Measurements from ENCODE around the gene PKLR.

The PKLR gene

DNA sequence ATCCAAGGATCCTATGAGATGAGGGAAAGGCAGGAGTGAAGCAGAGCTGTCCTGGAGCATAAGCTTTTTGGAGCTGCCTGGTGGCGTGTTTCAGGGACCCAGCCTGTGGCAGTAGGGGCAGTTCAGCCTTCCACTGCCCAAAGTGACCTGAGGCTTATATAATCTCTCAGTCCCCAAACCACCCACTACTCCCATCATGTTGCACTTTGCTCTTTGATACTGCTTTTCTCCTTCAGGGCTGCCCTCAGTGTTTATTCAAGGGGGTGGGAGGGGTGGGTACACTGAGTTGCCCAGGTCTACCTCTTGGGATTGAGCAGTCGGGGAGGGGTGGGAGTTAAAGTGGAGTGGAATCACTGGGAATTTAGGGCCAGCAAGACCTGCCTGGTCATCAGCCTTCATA lies 14.7 kb downstream of the PKLR start:
- no peak for DNase-seq (ENCODE audit: low read depth in 2 of 3, low spot score in 1 of 3)

DNA sequence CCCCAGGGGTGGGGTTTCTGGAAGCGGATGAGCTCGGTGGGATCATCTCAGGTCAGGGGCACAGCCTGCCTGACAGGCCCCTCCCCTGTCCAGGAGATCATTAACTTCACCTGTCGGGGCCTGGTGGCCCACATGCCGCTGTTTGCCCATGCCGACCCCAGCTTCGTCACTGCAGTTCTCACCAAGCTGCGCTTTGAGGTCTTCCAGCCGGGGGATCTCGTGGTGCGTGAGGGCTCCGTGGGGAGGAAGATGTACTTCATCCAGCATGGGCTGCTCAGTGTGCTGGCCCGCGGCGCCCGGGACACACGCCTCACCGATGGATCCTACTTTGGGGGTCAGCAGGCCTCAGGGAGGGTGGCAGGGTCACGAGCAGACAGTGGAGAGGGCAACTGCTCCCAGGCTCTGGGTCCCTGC lies 15.6 kb downstream of the PKLR start:
- DNase-seq (ENCODE audit: low read depth in 2 of 3, low spot score in 1 of 3) = no peak

DNA sequence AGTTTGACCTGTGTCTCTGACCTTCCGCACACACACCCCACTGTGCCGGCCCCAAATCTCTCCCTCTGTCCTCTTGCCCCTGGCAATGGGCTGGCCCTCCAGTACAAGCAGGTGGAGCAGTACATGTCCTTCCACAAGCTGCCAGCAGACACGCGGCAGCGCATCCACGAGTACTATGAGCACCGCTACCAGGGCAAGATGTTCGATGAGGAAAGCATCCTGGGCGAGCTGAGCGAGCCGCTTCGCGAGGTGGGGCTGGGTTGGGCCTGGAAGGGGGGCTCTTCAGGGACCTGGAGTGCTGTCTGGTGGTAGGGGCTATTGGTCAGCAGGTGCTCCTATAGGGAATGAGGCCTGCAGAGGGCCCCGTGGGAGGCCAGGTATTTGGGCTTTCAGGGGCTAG lies 16.2 kb downstream of the PKLR start:
- no peak for DNase-seq (ENCODE audit: low read depth in 2 of 3, low spot score in 1 of 3)

DNA sequence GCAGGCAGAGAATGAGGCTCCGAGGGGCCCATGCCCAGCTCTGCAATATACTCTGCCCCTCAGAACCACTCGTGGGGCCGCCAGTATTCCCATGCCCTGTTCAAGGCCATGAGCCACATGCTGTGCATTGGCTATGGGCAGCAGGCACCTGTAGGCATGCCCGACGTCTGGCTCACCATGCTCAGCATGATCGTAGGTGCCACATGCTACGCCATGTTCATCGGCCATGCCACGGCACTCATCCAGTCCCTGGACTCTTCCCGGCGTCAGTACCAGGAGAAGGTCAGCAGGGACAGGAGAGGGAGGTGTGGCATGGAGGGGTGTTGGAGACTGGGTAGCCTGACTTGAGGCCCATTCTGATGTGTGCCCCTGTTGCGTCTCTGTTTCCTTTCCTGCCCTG lies 16.8 kb downstream of the PKLR start:
- DNase-seq (ENCODE audit: low read depth in 2 of 3, low spot score in 1 of 3) = no peak

DNA sequence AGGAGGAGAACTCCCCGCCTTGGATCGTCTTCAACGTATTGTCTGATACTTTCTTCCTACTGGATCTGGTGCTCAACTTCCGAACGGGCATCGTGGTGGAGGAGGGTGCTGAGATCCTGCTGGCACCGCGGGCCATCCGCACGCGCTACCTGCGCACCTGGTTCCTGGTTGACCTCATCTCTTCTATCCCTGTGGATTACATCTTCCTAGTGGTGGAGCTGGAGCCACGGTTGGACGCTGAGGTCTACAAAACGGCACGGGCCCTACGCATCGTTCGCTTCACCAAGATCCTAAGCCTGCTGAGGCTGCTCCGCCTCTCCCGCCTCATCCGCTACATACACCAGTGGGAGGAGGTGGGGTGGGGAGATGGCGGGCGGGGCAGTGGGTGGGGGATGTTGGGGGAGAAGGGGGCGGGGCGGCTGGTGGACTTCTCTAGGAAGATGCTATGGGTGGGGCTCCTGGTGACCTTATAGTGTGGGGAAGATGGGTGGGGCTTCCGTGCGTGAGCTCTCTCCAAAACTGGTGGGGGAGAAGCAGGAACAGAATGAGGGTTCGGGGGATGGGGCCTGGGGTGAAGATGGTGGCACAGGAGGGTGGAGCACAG lies 18.6 kb downstream of the PKLR start:
- no peak for DNase-seq (ENCODE audit: low read depth in 2 of 3, low spot score in 1 of 3)

DNA sequence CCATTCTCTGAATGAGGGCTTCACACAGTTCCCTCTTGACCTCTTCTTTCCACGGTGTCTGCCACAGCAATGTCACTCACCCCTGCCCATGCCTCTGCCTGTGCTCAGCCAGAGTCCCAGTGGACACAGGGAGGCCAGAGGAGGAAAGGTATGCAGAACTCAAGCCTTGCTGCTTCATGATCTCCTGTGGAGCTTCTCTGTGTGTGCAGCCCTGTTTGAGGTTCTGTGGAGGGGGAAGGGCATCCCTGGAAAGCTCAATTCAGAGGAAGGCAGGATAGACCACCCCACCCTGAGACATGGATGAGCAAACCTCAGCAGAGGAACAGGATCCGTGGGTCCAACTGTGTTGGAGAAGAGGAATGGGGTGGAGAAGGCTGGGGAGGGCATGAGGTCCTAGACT lies 22.0 kb downstream of the PKLR start:
- DNase-seq (ENCODE audit: low read depth in 2 of 3, low spot score in 1 of 3) = no peak

DNA sequence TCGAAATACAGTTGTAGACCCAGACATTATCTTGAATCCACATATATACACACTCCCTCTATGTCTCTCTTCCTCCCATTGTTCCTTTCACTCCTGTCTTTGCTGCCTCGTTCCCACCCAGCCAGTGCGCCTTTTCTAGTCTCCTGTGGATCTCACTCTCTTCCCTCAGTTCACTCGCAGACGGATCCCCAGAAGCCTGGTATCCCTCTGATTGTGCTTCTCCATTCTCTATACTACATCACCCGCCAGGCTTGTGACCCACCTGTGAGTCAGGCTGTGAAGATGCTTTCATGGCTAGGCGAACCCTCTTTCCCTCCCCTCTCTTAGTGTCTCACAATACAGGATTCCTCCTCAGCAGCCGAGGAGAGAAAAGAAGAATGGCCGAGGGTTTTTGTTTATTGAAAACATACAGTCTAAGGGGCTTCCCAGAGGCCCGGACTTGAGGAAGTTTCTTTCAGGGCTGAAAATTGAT lies 22.5 kb downstream of the PKLR start:
- no peak for DNase-seq (ENCODE audit: low read depth in 2 of 3, low spot score in 1 of 3)

DNA sequence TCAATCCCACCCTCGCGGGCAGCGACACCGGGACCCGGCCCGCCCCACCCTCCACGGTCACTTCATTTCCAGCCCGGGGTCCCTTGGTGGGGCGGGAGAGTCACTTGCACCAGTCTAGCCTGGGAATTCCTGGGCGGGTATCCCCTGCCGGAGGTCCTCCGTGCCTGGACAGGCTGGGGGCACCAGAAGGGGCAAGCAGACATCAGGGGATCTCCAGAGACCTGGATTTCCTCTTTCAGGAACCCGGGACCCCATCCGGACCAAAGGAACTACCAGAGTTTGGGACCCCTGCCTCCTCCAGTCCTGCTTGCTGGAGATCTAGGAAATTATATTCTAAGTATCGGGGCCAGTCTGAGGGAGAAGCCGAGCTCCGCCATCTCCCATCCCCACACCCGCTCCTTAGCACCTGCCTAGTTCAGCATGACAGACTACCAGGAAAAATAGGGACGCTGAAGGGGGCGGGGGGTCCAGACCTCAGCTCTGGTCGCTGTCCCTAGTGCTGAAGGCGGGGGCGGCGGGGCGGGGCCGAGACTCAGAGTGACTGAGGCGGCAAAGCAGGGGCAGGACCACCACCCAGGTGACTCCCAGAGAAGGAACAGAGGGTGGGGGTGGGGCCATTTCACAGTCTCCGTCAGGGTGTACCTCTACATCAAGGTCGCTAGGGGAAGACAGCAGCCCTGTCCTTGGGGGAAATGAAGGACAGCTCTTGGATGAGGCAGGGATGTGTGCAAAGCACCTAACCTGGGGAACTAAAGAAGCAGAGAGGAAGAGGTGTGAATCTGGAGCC lies 23.1 kb downstream of the PKLR start:
- DNase-seq (ENCODE audit: low read depth in 2 of 3, low spot score in 1 of 3) = peak; percentile 54 to 82 (median 63)

DNA sequence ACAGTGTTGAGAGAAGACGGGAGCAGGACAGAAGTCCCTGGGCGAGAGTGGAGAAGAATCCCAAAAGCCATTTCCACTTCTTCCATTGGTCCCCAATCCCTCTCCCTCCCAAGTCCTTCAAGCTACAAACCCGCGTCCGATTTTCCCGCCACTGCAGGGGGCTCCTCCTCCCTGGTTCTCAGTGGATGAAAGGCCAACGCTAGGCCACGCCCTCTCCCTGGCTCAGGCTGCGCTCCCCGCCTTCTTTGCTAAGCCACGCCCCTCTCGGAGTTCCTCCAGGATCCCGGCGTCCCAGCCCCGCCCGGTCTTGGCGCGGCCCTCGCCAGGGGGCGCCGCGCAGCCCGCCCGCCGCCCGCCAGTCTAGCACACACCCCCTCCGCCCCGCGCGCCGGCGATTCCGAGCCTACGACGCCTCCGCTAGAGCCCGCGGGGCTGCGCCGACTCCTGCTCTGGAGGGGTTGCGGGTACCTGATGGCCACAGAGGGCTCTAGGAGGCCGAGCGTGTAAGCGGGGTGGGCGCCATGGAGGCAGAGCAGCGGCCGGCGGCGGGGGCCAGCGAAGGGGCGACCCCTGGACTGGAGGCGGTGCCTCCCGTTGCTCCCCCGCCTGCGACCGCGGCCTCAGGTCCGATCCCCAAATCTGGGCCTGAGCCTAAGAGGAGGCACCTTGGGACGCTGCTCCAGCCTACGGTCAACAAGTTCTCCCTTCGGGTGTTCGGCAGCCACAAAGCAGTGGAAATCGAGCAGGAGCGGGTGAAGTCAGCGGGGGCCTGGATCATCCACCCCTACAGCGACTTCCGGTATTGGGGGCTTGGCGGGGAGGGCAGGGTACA lies 24.0 kb downstream of the PKLR start, which contains the start of gene HCN3:
TSS of gene HCN3 (plus strand) at position 394 of the 832 bp plus-strand sequence. CDS start at position 522, 128 bp downstream.
- peak; percentile 91 to 97 (median 96) for DNase-seq (ENCODE audit: low read depth in 2 of 3, low spot score in 1 of 3)

DNA sequence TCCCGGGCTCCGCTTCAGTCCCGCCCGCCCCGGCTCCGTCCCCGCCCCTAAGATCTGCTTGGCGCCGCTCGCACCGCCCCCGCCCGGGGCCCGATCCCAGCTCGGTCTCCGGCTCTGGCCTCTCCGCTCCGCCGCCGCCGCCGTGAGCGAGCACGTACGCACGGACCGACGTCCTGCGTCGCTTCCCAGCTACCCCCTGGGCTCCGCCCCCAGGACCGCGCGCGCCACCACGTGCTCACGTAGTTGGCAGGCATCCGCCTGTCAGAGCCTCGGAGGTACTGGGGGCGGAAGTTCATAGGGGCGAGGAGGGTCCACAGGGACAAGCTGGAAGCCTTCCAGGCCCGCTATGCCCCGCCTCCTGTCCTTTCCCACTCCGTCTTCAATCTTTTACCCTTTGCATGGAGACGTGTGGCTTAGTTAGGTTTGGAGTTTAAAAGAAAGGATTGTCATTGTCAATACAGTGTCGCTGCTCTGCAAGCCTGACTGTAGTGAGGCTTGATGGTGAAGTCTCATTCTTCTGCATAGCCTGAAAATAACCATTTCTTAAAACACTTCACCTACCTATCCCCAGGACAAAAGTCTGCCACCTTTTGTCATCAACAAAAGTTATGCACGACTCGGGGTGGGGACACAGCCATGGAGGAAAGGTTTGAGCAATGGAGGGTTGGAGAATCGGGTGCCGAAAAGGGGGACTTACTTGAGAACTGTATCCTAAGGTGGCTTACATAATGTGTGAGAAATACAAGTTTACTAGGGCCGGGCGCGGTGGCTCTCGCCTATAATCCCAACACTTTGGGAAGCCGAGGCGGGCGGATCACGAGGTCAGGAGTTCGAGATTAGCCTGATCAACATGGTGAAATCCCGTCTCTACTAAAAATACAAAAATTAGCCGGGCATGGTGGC lies 27.6 kb downstream of the PKLR start, which contains the start of gene CLK2:
TSS of gene CLK2 (minus strand) at position 162 of the 903 bp plus-strand sequence. CDS start 2,527 bp downstream, outside the sequence.
- peak; percentile 91 to 98 (median 93) for DNase-seq (ENCODE audit: low read depth in 2 of 3, low spot score in 1 of 3)

DNA sequence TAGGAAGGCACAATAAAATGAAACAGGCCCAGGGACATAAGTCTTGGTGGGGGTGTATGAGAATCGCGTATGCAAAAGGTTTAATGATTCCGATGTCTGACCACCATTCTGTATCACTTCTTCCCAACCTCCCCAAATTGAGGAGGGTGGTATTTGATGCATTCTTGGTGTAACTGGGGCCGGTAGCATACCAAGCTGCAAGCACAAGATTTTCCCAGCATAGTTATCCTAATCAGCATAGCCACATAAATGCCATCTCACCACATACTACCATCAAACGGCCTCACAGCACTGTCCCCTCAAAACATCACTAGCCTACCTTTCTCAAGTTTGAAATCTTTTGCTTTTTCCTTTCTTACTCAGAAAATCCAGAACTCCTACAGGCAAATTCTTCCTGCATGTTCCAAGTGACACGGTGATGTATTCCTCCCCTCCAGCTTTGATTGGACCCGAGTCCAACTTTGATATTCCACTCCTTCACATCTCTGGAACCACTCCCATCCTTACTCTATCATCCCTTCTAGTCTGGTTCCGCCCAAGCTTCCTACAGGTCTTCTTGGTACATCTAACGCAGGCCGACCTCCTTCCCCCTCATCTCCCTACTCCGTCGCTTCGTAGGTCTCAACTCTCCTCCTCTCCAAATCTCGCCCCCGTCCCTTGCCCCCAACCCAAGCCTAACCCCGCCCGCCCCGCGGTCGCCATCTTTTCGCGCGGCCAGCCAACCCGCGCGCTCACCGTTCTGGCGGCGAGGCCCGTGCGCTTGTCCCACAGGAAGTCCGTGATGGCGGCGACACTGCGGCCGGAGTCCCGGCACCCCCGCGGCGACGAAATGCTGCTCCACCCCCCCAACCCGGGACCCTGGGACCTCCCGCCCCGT lies 28.5 kb downstream of the PKLR start:
- DNase-seq (ENCODE audit: low read depth in 2 of 3, low spot score in 1 of 3) = peak in 1 of 3 donors; percentile 46

DNA sequence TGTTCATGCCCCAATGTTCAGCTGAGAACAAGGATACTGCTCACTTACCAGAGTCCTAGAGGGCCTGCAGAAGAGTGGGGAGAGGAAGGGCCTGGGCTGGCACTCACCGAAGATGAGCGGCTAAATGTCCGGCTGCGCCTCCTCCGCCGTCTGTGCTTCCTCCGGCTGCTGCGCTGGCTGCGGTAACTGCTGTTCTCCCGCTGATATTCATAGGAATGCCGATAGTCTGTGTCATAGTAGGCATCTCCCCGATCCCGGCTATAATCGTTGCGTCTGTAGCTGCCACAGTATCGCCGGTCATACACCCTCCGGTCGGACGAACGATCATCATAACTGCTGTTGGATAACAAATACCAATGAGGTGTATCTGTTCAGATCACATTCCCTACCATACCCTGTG lies 31.9 kb downstream of the PKLR start:
- DNase-seq (ENCODE audit: low read depth in 2 of 3, low spot score in 1 of 3) = no peak

DNA sequence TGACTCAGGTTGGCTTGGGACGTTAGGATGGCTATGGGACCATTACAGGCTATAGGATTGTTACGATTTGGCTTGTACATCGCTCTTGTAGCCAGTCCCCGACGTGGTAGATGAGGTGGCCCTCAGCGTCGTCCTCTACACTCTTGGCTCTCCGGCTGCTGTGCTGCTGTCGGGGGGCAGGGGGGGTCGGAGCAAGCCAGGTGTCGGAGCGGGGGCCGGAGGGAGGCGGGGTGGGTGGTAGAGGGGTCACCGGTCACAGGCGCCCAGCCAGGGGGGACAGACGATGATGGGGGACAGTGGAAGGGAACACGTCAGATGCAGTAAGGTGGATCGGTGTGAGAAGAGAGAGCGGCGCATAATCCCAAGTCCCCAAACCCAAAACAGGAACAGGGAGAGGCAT lies 32.6 kb downstream of the PKLR start:
- no peak for DNase-seq (ENCODE audit: low read depth in 2 of 3, low spot score in 1 of 3)

DNA sequence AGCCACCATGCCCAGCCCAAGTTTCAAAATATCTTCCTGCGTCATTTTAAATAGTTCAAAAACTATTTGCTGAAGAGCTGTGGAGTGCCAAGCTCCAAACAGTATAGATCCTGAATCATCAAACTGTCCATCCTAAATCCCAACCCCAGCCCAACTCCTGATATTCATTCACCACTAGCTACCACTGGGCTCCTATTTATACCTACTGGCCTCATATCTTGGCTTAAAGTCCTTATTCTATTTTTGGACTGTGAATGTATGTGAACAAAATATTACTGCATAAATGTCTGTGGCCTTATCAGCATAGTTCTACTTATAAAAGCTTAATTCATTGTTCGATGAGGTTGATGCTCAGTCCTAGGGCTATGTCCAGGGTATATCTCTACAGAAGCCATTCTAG lies 33.9 kb downstream of the PKLR start:
- DNase-seq (ENCODE audit: low read depth in 2 of 3, low spot score in 1 of 3) = no peak

DNA sequence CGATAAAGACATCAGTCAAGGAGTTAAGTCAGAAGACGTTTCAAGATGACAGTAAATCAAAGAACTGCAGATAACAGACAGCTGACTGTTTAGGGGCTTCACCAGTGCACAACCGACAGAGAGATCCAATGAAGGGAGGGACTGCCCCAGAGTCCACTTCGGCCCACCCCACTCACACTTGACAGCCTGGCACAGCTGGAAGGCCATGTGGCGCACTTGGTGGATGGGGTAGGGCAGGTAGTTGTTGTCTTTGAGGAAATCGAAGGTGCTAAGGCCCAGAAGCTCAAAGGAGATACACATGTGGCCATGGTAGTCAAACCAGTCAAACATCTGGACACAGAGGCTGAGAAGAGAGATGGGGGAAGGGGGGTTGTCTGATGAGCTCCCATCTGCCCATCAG lies 34.7 kb downstream of the PKLR start:
- DNase-seq (ENCODE audit: low read depth in 2 of 3, low spot score in 1 of 3) = no peak

DNA sequence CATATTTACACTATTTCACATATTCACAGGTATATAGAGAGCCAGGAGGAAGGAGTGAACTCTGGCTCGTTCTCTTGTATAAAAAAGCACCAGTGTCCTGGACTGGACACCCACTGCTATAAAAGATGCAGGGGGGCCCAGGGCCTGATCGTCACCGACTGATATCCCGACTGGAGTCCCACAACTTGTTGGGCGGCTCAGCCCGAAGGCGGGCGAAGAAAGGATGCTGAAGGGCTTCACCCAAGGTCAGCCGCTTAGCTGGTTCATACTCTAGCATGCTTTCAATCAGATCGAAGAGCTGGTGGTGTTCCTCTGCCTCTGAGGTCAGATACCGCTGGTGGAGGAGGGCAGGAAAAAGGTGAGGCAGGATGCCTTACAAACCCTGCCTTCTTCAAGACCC lies 38.2 kb downstream of the PKLR start:
- DNase-seq (ENCODE audit: low read depth in 2 of 3, low spot score in 1 of 3) = no peak

DNA sequence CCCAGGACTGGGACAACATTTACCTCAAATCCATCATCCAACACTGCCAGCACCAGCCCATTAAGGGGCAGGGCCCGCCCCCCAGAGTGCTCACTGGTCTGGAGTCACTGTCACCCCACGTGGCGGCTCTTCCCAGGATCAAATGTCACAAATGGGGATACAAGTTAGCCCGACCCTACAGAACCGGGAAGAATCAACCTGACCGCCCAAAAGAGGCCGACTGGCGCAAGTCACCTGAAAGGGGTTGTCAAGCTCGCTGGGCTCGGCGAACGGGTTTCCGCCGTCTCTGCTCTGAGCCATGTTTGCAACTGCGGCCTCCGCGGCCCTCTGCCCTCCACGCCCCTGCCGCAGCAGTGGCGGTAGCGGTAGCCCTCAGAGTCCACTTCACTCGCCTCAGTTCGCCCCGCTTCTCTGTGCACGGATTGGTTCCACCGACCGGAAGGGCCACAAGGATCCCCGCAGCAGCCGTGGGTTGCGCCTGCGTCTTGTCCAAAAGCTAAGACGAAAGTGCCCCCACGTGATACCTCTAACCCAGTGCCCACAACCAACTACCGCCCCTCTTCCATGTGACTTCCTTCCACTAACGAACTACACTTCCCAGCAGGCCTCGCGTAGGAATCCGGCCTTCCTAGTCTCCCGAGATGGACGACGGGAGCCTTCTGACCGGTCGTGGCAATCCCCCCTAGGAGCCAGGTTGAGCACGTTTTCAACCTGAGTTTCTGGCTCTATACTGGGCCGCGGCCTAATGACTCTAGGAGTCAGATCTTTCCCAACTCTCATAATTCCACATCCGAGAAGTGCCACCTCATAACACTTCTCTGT lies 39.2 kb downstream of the PKLR start, which contains the start of gene SCAMP3:
TSS of gene SCAMP3 (minus strand) at position 509 of the 822 bp plus-strand sequence. CDS start at position 300, 209 bp downstream.
- peak; percentile 79 to 86 (median 79) for DNase-seq (ENCODE audit: low read depth in 2 of 3, low spot score in 1 of 3)

DNA sequence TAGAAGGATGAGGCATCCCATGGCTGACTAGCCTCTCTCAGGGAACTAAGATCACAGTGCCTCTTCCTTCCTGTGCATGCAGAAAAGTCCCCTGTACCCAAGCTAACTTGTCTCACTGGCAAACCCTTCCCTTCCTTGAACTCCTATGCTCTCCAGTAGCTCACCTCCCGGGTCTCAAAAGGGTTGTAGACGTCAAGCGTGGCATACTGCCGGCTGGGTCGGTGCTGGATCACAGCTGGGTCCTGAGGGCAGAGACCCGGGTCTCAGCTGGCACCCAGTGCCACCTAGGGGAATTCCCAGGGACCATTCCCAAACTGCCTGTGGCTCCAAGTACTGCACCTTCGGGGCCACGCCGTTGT lies 39.8 kb downstream of the PKLR start:
- DNase-seq (ENCODE audit: low read depth in 2 of 3, low spot score in 1 of 3) = no peak

DNA sequence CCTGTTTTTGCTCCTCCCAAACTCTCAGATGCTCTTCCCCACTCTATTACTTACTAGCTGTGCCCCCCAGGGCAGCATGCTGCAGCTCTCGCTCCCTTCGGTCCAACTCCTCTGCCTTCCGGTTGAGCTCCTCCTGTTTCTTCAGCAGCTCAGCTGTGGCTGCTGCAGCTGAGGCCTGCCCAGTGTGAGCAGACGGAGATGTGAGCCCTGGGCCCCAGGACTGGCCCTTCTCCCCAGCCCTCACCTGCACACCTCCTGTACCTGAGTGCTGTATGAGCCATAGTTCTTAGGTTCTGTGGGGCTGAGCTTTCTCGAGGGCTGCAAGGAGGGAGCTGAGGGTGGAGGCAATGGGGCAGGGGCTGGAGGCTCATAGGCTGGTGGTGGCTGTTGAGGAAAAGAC lies 41.0 kb downstream of the PKLR start:
- DNase-seq (ENCODE audit: low read depth in 2 of 3, low spot score in 1 of 3) = no peak
